GM13977 (cell line): ENCODE measurements around the gene ERGIC2.

ENCODE experiments used
- DNase-seq: peaks from one replicate; pipeline ENCODE4 v3.0.0; 2012; ENCODE audit warnings: low spot score
- in situ Hi-C: fragments of 300-500 bp; cut with MboI; formaldehyde crosslinking; loops from one replicate; pipeline ENCODE4 v1.12.0; 2022; ENCODE audit warnings: low sequenced_read_pairs, low pct_unique_long_range_greater_than_20kb, mixed read lengths, inconsistent platforms; ENCODE audit not compliant: unreplicated experiment
- TF ChIP-seq, protein P1 (sequence below): IDR thresholded peaks from 2 replicates; pipeline ENCODE4 v1.5.1; 2012; ENCODE audit warnings: mild to moderate bottlenecking, control low read depth; ENCODE audit not compliant: insufficient read depth; ENCODE audit errors: extremely low read depth, missing control alignments

The ERGIC2 gene

GRCh38 chr12:29376118-29376517 is 4.9 kb downstream of the ERGIC2 start:
- DNase-seq, result no peak
- in situ Hi-C loops, result no loop called here
- TF ChIP-seq, protein P1, sequence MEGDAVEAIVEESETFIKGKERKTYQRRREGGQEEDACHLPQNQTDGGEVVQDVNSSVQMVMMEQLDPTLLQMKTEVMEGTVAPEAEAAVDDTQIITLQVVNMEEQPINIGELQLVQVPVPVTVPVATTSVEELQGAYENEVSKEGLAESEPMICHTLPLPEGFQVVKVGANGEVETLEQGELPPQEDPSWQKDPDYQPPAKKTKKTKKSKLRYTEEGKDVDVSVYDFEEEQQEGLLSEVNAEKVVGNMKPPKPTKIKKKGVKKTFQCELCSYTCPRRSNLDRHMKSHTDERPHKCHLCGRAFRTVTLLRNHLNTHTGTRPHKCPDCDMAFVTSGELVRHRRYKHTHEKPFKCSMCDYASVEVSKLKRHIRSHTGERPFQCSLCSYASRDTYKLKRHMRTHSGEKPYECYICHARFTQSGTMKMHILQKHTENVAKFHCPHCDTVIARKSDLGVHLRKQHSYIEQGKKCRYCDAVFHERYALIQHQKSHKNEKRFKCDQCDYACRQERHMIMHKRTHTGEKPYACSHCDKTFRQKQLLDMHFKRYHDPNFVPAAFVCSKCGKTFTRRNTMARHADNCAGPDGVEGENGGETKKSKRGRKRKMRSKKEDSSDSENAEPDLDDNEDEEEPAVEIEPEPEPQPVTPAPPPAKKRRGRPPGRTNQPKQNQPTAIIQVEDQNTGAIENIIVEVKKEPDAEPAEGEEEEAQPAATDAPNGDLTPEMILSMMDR, result no peak

DNA sequence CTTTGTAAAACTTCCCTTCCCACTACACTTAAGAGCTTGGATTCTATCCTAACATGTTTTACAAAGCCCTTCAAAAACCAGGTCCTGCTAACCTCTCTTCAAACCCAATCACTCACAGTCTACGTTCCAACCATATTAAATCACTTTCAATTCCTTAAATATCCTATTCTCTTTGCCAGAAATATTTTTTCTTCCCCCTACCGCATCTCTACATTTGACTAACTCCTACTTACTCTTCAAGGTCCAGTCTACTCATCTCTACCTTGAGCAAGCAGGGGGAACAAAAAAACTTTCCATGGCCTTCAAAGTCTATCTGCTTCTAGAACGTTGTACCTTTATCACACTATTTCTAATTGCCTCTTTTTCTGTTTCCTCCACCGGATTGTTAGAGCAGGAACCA is 6.1 kb downstream of the ERGIC2 start:
- TF ChIP-seq, protein P1, result no peak
- in situ Hi-C loops, result no loop called here
- DNase-seq, result no peak

DNA sequence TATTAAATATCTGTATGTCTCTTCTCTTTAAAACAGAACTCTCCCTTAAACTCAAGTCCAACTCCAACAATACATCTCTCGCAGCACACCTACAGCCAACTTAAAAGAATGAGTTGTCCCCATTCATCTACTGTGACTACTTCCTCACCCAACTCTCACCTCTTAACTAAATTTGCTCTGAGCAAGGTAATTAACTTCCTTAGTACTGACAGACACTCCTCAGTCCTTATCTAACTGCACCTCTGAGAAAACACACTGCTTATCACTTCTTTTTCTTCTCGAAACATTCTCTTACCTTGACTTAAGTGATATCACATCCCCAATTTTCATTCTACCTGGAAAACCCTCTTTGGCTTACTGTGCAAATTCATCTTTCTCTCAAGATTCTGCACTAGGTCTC is 7.0 kb downstream of the ERGIC2 start:
- in situ Hi-C loops, result no loop called here

GRCh38 chr12:29365091-29365490 is 15.9 kb downstream of the ERGIC2 start:
- in situ Hi-C loops, result no loop called here
- TF ChIP-seq, protein P1, result no peak
- DNase-seq, result no peak

More for the DNA sequence above, 7.0 kb downstream of the ERGIC2 start:
- DNase-seq, result no peak
- TF ChIP-seq, protein P1, result no peak

DNA sequence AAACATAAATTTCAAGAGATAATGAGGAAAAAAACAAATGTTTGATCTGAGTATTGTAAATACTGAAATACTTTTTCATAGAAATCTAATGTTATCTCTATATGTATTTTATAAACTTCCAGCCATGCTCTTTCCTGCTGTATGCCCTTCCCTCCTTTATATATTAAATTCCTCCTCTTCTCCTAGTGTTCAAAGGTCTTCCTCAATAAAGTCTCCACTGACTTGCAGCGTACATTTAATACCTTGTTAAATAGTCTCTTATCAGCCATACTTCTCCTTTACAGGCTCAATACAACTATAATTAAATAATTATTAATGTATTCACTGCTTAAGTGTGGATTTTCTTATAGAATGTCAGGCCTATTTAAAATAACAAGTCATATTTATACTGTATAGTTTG is 26.0 kb downstream of the ERGIC2 start:
- in situ Hi-C loops, result no loop called here
- no peak for DNase-seq
- TF ChIP-seq, protein P1, result no peak

GRCh38 chr12:29350080-29350479 is 30.9 kb downstream of the ERGIC2 start:
- in situ Hi-C loops, result no loop called here
- TF ChIP-seq, protein P1, result no peak
- no peak for DNase-seq
